IPS DF 4.7 (cell line): ENCODE results near the gene MS4A12.
"Not testable (repeated sequence)": the region's sequence is repeated elsewhere in the genome, so short reads cannot be mapped to it uniquely, and the experiment has no call there.

ENCODE experiments used
- DNase-seq: peaks from one replicate; pipeline ENCODE4 v3.0.0-alpha.2; 2013; ENCODE audit warnings: low spot score; ENCODE audit errors: extremely low read depth

MS4A12 gene

GRCh38 chr11:60512651-60513225 is 20.2 kb downstream of the MS4A12 start:
- DNase-seq, result no peak

GRCh38 chr11:60513496-60514460 is 21.2 kb downstream of the MS4A12 start:
- no peak for DNase-seq

GRCh38 chr11:60515144-60515855 is 22.7 kb downstream of the MS4A12 start, which contains the start of gene MS4A13:
Gene MS4A13, plus strand, starts transcription at chr11:60515392. Its CDS starts 2,692 bp downstream, at chr11:60518084.
- DNase-seq, result no peak

GRCh38 chr11:60528465-60528864 is 35.9 kb downstream of the MS4A12 start:
- no peak for DNase-seq

DNA sequence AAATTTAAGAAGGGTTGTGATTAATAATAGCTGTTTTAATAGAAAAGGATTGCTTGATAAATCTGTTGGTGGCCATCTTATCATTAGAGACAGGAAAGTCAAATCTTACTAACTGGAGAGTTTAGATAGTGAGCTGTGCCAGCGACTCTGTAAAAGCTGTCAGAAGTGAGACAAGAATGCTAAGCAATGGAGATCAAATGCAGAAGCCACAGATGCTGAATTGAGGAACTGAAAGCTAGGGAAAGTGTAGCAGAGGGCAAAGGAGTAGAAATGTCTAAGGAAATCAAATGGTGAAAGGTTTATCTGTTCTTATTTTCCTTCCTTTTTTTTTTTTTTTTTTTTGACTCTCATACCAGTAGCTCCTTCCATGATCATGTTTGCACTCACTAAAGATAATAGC is 36.4 kb downstream of the MS4A12 start:
- DNase-seq, result no peak

- no peak for DNase-seq
Observed at GRCh38 chr11:60530454-60531100, 38.0 kb downstream of the MS4A12 start.

GRCh38 chr11:60532383-60532782 is 39.8 kb downstream of the MS4A12 start:
- not testable (repeated sequence) for DNase-seq

DNA sequence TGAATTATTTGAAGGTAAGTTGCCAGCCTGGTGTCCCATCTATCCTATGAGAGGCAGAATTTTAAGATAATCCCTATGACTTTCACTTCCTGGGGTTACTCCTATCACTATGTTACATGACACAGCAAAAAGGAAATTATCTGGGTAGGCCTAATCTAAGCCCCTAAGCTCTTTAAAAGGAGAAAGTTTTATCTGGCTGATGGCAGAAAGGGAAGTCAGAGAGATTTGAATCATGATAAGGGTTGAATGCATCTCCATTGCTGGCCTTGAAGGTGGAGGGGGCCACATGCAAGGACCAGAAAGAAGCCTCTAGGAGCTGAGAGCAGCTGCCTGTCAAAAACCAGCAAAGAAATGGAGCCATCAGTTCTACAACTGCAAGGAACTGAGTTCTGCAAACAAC is 46.0 kb downstream of the MS4A12 start:
- DNase-seq, result not testable (repeated sequence)

GRCh38 chr11:60544077-60544476 is 51.5 kb downstream of the MS4A12 start:
- no peak for DNase-seq
